ENCODE data around the gene PCSK6. TPM values are rescaled to one million over a fixed set of nuclear protein-coding genes. Genes with fewer than 3 reads are reported as not detected.

PCSK6 gene
- total RNA-seq, 1 donor from 2014 or later: 1.8 TPM

DNA sequence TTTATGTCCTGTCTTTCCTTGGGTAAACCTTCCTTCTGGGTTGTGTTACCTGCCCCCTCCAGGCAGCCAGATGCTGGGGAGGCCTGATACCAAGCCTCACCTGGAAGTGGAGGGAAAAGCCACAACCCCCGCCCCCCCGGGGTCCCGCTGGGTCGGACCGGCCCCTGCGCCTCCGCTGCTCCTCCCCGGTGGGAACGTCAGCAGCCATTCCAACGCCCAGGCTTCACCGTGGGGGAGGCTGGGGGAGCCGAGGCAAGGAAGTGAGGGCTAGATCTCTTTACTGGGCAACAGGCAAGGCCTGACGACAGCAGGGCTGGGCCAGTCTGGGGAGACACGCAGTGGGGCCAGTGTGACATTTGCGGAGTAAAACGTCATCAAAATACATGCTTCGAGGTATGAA is 141.5 kb downstream of the PCSK6 start:
- TF ChIP-seq, protein P1, sequence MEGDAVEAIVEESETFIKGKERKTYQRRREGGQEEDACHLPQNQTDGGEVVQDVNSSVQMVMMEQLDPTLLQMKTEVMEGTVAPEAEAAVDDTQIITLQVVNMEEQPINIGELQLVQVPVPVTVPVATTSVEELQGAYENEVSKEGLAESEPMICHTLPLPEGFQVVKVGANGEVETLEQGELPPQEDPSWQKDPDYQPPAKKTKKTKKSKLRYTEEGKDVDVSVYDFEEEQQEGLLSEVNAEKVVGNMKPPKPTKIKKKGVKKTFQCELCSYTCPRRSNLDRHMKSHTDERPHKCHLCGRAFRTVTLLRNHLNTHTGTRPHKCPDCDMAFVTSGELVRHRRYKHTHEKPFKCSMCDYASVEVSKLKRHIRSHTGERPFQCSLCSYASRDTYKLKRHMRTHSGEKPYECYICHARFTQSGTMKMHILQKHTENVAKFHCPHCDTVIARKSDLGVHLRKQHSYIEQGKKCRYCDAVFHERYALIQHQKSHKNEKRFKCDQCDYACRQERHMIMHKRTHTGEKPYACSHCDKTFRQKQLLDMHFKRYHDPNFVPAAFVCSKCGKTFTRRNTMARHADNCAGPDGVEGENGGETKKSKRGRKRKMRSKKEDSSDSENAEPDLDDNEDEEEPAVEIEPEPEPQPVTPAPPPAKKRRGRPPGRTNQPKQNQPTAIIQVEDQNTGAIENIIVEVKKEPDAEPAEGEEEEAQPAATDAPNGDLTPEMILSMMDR (IDR thresholded peaks at IDR 0.05; ENCODE audit: unreplicated experiment): no peak
- peaks cover 21% of the 10 kb centered on the region for H3K27me3 Mint-ChIP-seq
- H3K27ac Mint-ChIP-seq: no peak overlapping the region
- no peak for DNase-seq (ENCODE audit: low spot score, unreplicated experiment)
- no peak overlapping the region for H3K4me3 Mint-ChIP-seq (ENCODE audit: low read depth)
- no peaks in the 10 kb centered on the region for H3K9me3 Mint-ChIP-seq (ENCODE audit: low read depth)
- H3K4me1 Mint-ChIP-seq (ENCODE audit: low read depth): peaks cover 18% of the 10 kb centered on the region
- no peaks in the 10 kb centered on the region for H3K36me3 Mint-ChIP-seq (ENCODE audit: insufficient read depth)

DNA sequence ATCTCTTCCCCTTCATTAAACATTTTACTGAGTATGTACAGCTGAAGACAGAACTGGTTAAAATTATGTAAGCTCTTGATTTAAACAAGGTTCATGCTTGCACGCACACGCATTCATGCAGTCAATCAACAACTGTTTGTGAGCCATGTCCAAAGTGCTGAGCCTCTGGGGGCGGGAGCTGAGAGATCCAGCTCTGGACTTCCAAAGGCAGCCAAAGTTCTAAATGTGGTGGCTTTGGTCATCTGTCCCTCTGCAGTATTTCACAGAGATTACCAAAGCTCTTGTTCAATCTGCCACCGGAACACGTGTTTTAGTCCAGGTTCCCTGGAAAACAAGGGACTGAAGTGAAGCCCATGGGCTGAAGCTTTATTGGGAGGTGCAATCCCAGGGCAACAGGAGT is 142.1 kb downstream of the PCSK6 start:
- H3K27ac Mint-ChIP-seq: no peak overlapping the region
- peaks cover 21% of the 10 kb centered on the region for H3K27me3 Mint-ChIP-seq
- DNase-seq (ENCODE audit: low spot score, unreplicated experiment): no peak
- no peaks in the 10 kb centered on the region for H3K9me3 Mint-ChIP-seq (ENCODE audit: low read depth)
- TF ChIP-seq, protein P1 (IDR thresholded peaks at IDR 0.05; ENCODE audit: unreplicated experiment): no peak
- no peaks in the 10 kb centered on the region for H3K36me3 Mint-ChIP-seq (ENCODE audit: insufficient read depth)
- H3K4me3 Mint-ChIP-seq (ENCODE audit: low read depth): no peak overlapping the region
- peaks cover 18% of the 10 kb centered on the region for H3K4me1 Mint-ChIP-seq (ENCODE audit: low read depth)

DNA sequence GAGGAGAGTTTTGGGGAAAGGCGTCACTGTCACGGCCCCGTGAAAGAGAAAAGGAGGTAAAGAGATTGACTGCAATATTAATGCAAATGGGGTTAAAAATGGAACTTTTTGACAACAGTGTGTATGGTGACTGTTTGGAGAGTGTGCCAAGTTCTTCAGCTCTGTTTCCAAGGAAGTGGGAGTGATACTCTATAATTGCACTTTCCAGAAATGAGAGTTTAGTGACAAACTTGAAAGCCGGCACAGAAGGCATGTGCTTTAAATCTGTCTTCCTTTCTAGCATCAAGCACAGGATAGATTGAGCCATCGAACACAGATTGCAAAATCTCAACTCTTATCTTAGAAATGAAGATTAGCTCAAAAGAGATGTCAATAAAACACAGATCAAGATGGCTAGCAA is 142.6 kb downstream of the PCSK6 start:
- H3K4me1 Mint-ChIP-seq (ENCODE audit: low read depth): peaks cover 18% of the 10 kb centered on the region
- TF ChIP-seq, protein P1 (IDR thresholded peaks at IDR 0.05; ENCODE audit: unreplicated experiment): no peak
- peaks cover 21% of the 10 kb centered on the region for H3K27me3 Mint-ChIP-seq
- no peak overlapping the region for H3K4me3 Mint-ChIP-seq (ENCODE audit: low read depth)
- no peaks in the 10 kb centered on the region for H3K9me3 Mint-ChIP-seq (ENCODE audit: low read depth)
- no peaks in the 10 kb centered on the region for H3K36me3 Mint-ChIP-seq (ENCODE audit: insufficient read depth)
- H3K27ac Mint-ChIP-seq: no peak overlapping the region
- no peak for DNase-seq (ENCODE audit: low spot score, unreplicated experiment)

DNA sequence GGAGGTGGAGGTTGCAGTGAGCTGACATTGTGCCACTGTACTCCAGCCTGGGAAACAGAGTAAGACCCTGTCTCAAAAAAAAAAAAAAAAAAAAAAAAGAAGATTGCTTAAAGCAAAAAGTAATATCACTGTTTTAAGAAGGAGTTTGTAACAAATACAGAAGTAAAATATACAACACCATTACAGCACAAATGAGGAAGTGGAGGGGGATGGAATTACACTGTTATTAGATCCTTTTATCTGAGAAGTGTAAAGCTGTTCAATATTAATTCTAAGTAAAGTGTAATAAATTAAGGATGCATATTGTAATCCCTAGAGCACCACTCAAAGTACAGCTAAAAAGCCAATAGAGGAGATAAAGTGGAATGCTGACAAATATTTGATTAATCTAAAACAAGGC is 147.5 kb downstream of the PCSK6 start:
- Mint-ChIP-seq H3K9me3 (ENCODE audit: low read depth) (no peaks in the 10 kb centered on the region), H3K27ac (no peak overlapping the region), H3K4me3 (ENCODE audit: low read depth) (no peak overlapping the region), H3K4me1 (ENCODE audit: low read depth) (peaks cover 8% of the 10 kb centered on the region), H3K27me3 (peaks cover 10% of the 10 kb centered on the region), H3K36me3 (ENCODE audit: insufficient read depth) (no peaks in the 10 kb centered on the region)
- TF ChIP-seq, protein P1 (IDR thresholded peaks at IDR 0.05; ENCODE audit: unreplicated experiment): no peak
- DNase-seq (ENCODE audit: low spot score, unreplicated experiment): no peak

DNA sequence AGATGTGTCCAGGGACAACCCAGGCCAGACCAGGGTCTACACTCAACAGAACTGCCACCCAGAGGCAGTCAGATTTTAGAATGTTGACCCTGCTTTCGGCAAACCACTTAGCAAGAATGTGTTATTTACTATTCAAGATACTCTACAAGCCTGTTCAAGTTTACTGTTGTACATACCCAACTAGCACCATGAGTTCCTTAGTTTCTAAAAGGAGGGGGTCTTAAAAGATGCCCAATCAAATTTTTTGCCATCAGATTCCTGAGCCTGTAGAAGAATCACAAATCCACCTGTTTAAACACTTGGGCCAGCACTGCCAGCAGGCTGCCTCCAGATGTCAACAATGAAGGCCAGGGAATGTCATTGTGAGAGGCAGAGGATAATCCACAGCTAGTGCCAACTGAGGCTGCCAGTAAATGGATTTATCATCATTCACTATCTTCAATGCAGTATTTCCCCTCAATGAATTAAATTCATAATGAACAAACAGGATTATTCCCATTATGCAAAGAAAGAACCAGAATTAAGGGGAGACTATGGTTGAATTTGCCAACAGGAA is 150.9 kb downstream of the PCSK6 start:
- DNase-seq (ENCODE audit: low spot score, unreplicated experiment): no peak
- no peaks in the 10 kb centered on the region for H3K27me3 Mint-ChIP-seq
- no peaks in the 10 kb centered on the region for H3K36me3 Mint-ChIP-seq (ENCODE audit: insufficient read depth)
- H3K9me3 Mint-ChIP-seq (ENCODE audit: low read depth): no peaks in the 10 kb centered on the region
- no peak overlapping the region for H3K27ac Mint-ChIP-seq
- no peak overlapping the region for H3K4me3 Mint-ChIP-seq (ENCODE audit: low read depth)
- no peaks in the 10 kb centered on the region for H3K4me1 Mint-ChIP-seq (ENCODE audit: low read depth)
- TF ChIP-seq, protein P1 (IDR thresholded peaks at IDR 0.05; ENCODE audit: unreplicated experiment): no peak

Measured in progenitor cell of endocrine pancreas (in vitro differentiated cells).